C4-2B (cell line): ENCODE results near the gene HACD4.

Source experiments
- H3K27ac ChIP-seq: fragments of 450-650 bp; 2 replicates; pipeline ENCODE4 v1.5.1; 2017
- CTCF ChIP-seq: fragments of 450-650 bp; conservative IDR thresholded peaks from 2 replicates; pipeline ENCODE4 v1.5.1; 2017; ENCODE audit warnings: mild to moderate bottlenecking
- ZFX ChIP-seq: fragments of 450-650 bp; IDR thresholded peaks from 2 replicates; pipeline ENCODE4 v1.6.1; 2017

The HACD4 gene

DNA sequence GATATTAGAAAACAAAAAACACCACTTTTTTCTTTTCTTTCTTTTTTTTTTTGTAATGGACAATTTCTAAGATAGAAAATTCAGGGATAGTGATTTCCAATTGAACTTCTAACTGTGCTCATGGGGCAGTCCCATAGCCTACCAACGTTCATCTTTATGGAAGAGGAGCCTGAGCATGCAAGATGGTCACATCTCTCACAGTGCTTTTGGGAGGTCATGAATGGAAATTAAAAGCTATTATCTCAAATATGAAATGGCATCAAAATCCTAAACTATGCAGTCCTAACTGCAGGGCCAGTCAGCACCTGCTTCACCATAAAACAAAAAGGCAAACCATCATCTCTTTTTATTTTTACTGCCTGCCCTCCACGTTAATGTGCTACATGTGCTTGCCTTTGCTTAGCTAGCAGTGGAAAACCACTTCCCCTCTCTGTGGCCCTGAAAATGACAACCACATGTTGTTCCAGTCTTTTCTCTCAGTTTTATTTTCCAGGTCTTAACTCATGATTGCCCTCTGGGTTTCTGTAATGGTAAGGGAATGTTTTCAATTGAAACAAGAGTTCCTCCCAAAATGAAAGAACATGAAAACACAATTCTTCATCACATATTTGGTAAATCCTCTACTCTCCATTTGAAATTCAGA lies 29.6 kb upstream of the HACD4 start:
- TF ChIP-seq CTCF = no peak
- TF ChIP-seq ZFX = no peak
- H3K27ac ChIP-seq = no peak overlapping the region

GRCh38 chr9:21056931-21057330 lies 25.5 kb upstream of the HACD4 start:
- TF ChIP-seq CTCF (no peak), ZFX (no peak)
- H3K27ac ChIP-seq = no peak overlapping the region

GRCh38 chr9:21053851-21054250 lies 22.4 kb upstream of the HACD4 start:
- TF ChIP-seq CTCF = no peak
- TF ChIP-seq ZFX = no peak
- no peak overlapping the region for H3K27ac ChIP-seq

DNA sequence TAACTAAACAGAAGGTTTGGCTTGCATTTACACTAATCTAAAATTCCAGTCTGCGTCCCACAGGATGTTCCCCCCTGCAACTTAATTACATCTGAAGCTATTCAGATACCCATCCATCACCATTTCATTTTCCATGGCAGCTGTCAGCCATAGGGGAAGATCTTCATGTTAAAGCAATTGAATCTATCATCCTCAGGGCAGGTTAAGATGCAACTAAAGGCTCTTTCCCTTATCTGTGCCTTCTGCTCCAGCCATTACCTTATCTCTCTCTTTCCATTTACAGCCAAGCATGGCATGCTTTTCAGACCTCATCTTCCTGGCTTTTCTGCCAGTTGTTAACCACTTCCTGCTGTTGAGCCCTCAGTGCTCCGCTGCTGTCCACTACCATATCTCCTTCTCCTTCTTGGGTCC lies 15.8 kb upstream of the HACD4 start:
- no peak for TF ChIP-seq CTCF
- no peak for TF ChIP-seq ZFX
- H3K27ac ChIP-seq = no peak overlapping the region

- TF ChIP-seq ZFX = no peak
- no peak for TF ChIP-seq CTCF
- no peak overlapping the region for H3K27ac ChIP-seq
Observed at GRCh38 chr9:21043841-21044240, 12.4 kb upstream of the HACD4 start.

DNA sequence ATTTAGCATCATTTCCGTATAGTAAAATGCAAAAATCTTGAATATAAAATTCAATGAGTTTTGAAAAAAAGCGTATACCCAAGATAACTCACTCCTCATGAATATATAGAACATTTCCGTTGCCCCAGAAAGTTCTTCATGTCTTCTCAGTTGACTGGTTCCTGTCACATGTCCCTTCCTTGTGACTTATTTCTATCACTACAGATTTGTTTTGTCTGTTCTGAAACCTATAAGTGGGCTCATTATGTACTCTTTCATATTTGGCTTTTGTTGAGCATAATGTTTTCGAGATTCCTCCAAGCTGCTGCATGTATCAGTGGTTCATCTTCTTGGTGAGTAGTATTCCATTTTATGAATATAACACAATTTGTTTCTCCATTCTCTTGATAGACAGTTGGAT lies 11.0 kb upstream of the HACD4 start:
- TF ChIP-seq CTCF = no peak
- no peak for TF ChIP-seq ZFX
- H3K27ac ChIP-seq = no peak overlapping the region

DNA sequence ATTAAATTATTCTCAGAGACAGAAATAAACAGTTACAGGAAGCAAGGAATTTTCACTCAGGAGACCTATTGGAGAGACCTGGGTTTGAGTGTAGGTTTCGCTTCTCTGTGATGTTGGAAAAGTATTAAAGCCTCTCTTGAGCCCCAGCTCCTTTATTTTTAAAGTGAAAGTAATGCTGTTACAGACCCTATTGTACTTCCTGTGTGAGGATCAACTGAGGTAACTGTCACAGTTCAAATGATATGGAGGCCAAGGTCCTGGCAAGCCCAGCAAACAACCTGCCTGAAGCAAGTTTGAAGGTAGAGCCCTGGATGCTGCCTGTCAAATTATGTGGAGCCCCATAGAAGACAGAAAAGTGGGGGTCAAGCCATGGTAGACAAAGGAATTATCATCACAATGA lies 7.9 kb upstream of the HACD4 start:
- no peak for TF ChIP-seq ZFX
- TF ChIP-seq CTCF = no peak
- H3K27ac ChIP-seq = no peak overlapping the region
